Astrocyte (in vitro differentiated cells and primary cell): ENCODE data around the gene SLC1A7. TPM values are rescaled to one million over a fixed set of nuclear protein-coding genes. Genes with fewer than 3 reads are reported as not detected.

Experiments
- DNase-seq: peaks from one replicate; pipeline ENCODE4 v3.0.0-alpha.2; 2010; ENCODE audit warnings: low read depth
- FAIRE-seq: peaks from 2 replicates; lab custom pipeline; 2011; peaks lifted over from hg19 to GRCh38; lab: Jason Lieb, UNC
- H2AFZ ChIP-seq: 2 replicates; pipeline ENCODE4 v1.6.0; 2012; ENCODE audit warnings: low read depth, low read length, inconsistent platforms
- H3K27ac ChIP-seq: 2 replicates; pipeline ENCODE4 v1.5.1; 2011; ENCODE audit warnings: low read depth, low read length, inconsistent platforms
- H3K27me3 ChIP-seq: 2 replicates; pipeline ENCODE4 v1.6.0; 2011; ENCODE audit warnings: low read length, inconsistent platforms; ENCODE audit not compliant: insufficient read depth
- H3K36me3 ChIP-seq: 2 replicates; pipeline ENCODE4 v1.5.1; 2011; ENCODE audit warnings: low read length, inconsistent platforms; ENCODE audit not compliant: insufficient read depth
- H3K4me1 ChIP-seq: 2 replicates; pipeline ENCODE4 v1.5.1; 2011; ENCODE audit warnings: low read length, inconsistent platforms; ENCODE audit not compliant: insufficient read depth
- H3K4me2 ChIP-seq: 2 replicates; pipeline ENCODE4 v1.6.0; 2012; ENCODE audit warnings: low read length, inconsistent platforms
- H3K4me3 ChIP-seq: 2 replicates; pipeline ENCODE4 v1.5.1; 2011; ENCODE audit warnings: low read depth, mild to moderate bottlenecking, low read length, inconsistent platforms; ENCODE audit not compliant: insufficient read depth
- H3K79me2 ChIP-seq: 2 replicates; pipeline ENCODE4 v1.6.0; 2012; ENCODE audit warnings: mild to moderate bottlenecking, low read length, inconsistent platforms; ENCODE audit not compliant: insufficient read depth
- H3K9ac ChIP-seq: 2 replicates; pipeline ENCODE4 v1.6.0; 2012; ENCODE audit warnings: mild to moderate bottlenecking, low read length, inconsistent platforms
- H3K9me3 ChIP-seq: 2 replicates; pipeline ENCODE4 v1.5.1; 2012; ENCODE audit warnings: low read depth, mild to moderate bottlenecking, low read length, inconsistent platforms; ENCODE audit not compliant: insufficient read depth
- H4K20me1 ChIP-seq: 2 replicates; pipeline ENCODE4 v1.6.0; 2012; ENCODE audit warnings: low read length, inconsistent platforms; ENCODE audit not compliant: insufficient read depth
- H3K27ac Mint-ChIP-seq: one replicate; pipeline ENCODE4 v1.8.0; 2021; ENCODE audit warnings: mild to moderate bottlenecking, mixed read lengths; ENCODE audit not compliant: unreplicated experiment
- H3K27me3 Mint-ChIP-seq: one replicate; pipeline ENCODE4 v1.8.0; 2021; ENCODE audit warnings: low read depth, mixed read lengths; ENCODE audit not compliant: unreplicated experiment
- H3K36me3 Mint-ChIP-seq: one replicate; pipeline ENCODE4 v1.8.0; 2021; ENCODE audit warnings: low read depth, mixed read lengths; ENCODE audit not compliant: unreplicated experiment
- H3K4me1 Mint-ChIP-seq: one replicate; pipeline ENCODE4 v1.8.0; 2021; ENCODE audit warnings: low read depth, mixed read lengths; ENCODE audit not compliant: unreplicated experiment
- H3K4me3 Mint-ChIP-seq: one replicate; pipeline ENCODE4 v1.8.0; 2021; ENCODE audit warnings: mild to moderate bottlenecking, moderate library complexity, mixed read lengths; ENCODE audit not compliant: unreplicated experiment
- H3K9me3 Mint-ChIP-seq: one replicate; pipeline ENCODE4 v1.8.0; 2021; ENCODE audit warnings: mild to moderate bottlenecking, mixed read lengths; ENCODE audit not compliant: unreplicated experiment
- EZH2 ChIP-seq: IDR thresholded peaks from 2 replicates; pipeline ENCODE4 v1.6.1; 2012; ENCODE audit warnings: mild to moderate bottlenecking, low read length, inconsistent platforms; ENCODE audit not compliant: insufficient read depth
- total RNA-seq: library from RNA; stranded (reverse); gene quantifications from 2 replicates; pipeline ENCODE4 v1.2.1, GENCODE V29; 2021
- TF ChIP-seq, protein P1 (sequence below): IDR thresholded peaks from 2 replicates; pipeline ENCODE4 v1.5.1; 2011; ENCODE audit warnings: low read depth, mild to moderate bottlenecking, inconsistent platforms, low read length, moderate library complexity; ENCODE audit not compliant: insufficient read depth

Gene SLC1A7
- total RNA-seq, 1 donor from 2014 or later, result not detected

GRCh38 chr1:53063744-53064515, 78.5 kb downstream of the SLC1A7 start:
- no peak overlapping the region for H3K27ac Mint-ChIP-seq
- Histone ChIP-seq H3K4me1 (peaks cover 7% of the 10 kb centered on the region), H3K9me3 (no peaks in the 10 kb centered on the region), H3K9ac (no peak overlapping the region), H2AFZ (no peak overlapping the region), H3K27ac (no peak overlapping the region), H3K79me2 (no peaks in the 10 kb centered on the region), H4K20me1 (no peaks in the 10 kb centered on the region), H3K36me3 (no peaks in the 10 kb centered on the region), H3K4me2 (no peak overlapping the region), H3K27me3 (peaks cover 29% of the 10 kb centered on the region), H3K4me3 (no peak overlapping the region)
- FAIRE-seq (no peak), DNase-seq (no peak)
- H3K9me3 Mint-ChIP-seq, result no peaks in the 10 kb centered on the region
- no peaks in the 10 kb centered on the region for H3K4me1 Mint-ChIP-seq
- no peaks in the 10 kb centered on the region for H3K36me3 Mint-ChIP-seq
- no peak overlapping the region for H3K4me3 Mint-ChIP-seq
- TF ChIP-seq, protein P1, sequence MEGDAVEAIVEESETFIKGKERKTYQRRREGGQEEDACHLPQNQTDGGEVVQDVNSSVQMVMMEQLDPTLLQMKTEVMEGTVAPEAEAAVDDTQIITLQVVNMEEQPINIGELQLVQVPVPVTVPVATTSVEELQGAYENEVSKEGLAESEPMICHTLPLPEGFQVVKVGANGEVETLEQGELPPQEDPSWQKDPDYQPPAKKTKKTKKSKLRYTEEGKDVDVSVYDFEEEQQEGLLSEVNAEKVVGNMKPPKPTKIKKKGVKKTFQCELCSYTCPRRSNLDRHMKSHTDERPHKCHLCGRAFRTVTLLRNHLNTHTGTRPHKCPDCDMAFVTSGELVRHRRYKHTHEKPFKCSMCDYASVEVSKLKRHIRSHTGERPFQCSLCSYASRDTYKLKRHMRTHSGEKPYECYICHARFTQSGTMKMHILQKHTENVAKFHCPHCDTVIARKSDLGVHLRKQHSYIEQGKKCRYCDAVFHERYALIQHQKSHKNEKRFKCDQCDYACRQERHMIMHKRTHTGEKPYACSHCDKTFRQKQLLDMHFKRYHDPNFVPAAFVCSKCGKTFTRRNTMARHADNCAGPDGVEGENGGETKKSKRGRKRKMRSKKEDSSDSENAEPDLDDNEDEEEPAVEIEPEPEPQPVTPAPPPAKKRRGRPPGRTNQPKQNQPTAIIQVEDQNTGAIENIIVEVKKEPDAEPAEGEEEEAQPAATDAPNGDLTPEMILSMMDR, result no peak
- no peak for TF ChIP-seq EZH2
- H3K27me3 Mint-ChIP-seq, result peaks cover 72% of the 10 kb centered on the region

DNA sequence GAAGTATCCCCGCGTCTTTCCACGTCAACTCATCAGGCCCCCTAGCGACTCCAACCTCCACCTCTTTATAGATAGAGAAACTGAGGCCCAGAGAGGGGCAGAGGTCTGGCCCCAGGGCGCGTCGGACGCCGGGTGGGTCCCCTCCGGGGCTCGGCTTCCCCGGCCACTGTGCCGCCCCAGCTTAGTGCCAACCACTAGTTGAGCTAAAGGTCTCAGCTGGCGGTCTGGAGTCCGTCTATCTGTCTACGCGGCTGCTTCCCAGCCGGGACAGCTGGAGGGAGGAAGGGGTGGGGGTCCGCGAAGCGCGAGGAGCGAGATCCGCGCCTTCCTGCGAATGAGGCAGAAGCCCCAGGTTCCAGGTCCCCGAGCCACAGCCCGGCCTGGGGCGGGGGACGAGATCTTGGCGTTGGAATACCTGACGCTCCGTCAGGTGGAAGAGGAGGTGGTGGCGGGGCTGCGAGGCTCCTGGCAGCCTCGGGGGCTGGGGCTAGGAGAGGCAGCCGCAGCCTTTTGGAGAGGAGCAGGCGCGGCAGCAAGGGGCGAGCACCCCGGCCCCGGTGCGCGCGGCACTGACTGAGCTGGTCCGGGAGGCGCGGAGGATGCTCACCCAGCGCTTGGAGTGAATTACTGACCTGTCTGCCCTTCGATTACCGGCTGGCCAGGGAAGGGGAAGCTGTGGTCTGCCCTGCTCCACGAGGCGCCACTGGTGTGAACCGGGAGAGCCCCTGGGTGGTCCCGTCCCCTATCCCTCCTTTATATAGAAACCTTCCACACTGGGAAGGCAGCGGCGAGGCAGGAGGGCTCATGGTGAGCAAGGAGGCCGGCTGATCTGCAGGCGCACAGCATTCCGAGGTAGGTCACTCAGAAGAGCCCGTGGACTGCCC, 79.5 kb downstream of the SLC1A7 start:
- peak; percentile 60 for TF ChIP-seq EZH2
- TF ChIP-seq, protein P1, result no peak
- peak overlapping the region; percentile 52 for H3K4me3 ChIP-seq
- no peaks in the 10 kb centered on the region for H3K36me3 Mint-ChIP-seq
- peak overlapping the region; percentile 89 for H3K4me2 ChIP-seq
- no peaks in the 10 kb centered on the region for H3K9me3 ChIP-seq
- no peak overlapping the region for H3K27ac ChIP-seq
- H3K36me3 ChIP-seq, result no peaks in the 10 kb centered on the region
- peaks cover 7% of the 10 kb centered on the region for H3K4me1 ChIP-seq
- peaks cover 26% of the 10 kb centered on the region for H3K27me3 ChIP-seq
- H4K20me1 ChIP-seq, result no peaks in the 10 kb centered on the region
- no peaks in the 10 kb centered on the region for H3K4me1 Mint-ChIP-seq
- H3K4me3 Mint-ChIP-seq, result peak overlapping the region; percentile 71
- peak overlapping the region; percentile 57 for H2AFZ ChIP-seq
- no peak for FAIRE-seq
- no peak overlapping the region for H3K27ac Mint-ChIP-seq
- H3K9ac ChIP-seq, result peak overlapping the region; percentile 55
- no peak for DNase-seq
- H3K9me3 Mint-ChIP-seq, result no peaks in the 10 kb centered on the region
- peaks cover 70% of the 10 kb centered on the region for H3K27me3 Mint-ChIP-seq
- no peaks in the 10 kb centered on the region for H3K79me2 ChIP-seq
